Stimulated activated CD4-positive, alpha-beta T cell treated with anti-CD3 and anti-CD28 coated beads, TNF-alpha, amount 100 ng/mL, for 4 hours (primary cell): Measurements from ENCODE around the gene LARP4B.

Experiments
- DNase-seq, 3 experiments: peaks; one replicate each; pipeline ENCODE4 v3.0.0-alpha.2; 2020; ENCODE audit warnings: low read depth in 3 of 3

LARP4B gene

GRCh38 chr10:807958-808353 is 123.5 kb downstream of the LARP4B start:
- DNase-seq = no peak

GRCh38 chr10:807163-807957 is 124.1 kb downstream of the LARP4B start:
- no peak for DNase-seq

- DNase-seq = no peak
These were observed 124.9 kb downstream of the LARP4B start for GRCh38 chr10:806451-807162.

- no peak for DNase-seq
These were observed 125.7 kb downstream of the LARP4B start for GRCh38 chr10:805620-806305.

GRCh38 chr10:804787-805619 is 126.5 kb downstream of the LARP4B start:
- DNase-seq = no peak

- no peak for DNase-seq
These were observed 127.2 kb downstream of the LARP4B start for GRCh38 chr10:804191-804781.

GRCh38 chr10:803041-803741 is 128.3 kb downstream of the LARP4B start:
- DNase-seq = no peak

GRCh38 chr10:802506-802905 is 129.0 kb downstream of the LARP4B start:
- DNase-seq = no peak

GRCh38 chr10:797179-797578 is 134.3 kb downstream of the LARP4B start:
- DNase-seq = no peak

- DNase-seq = no peak
These were observed 135.3 kb downstream of the LARP4B start for GRCh38 chr10:796233-796632.

- no peak for DNase-seq
These were observed 137.0 kb downstream of the LARP4B start for GRCh38 chr10:794382-794956.

GRCh38 chr10:792792-793100 is 138.8 kb downstream of the LARP4B start:
- no peak for DNase-seq

- DNase-seq = no peak
These were observed 139.3 kb downstream of the LARP4B start for GRCh38 chr10:792083-792791.

- no peak for DNase-seq
These were observed 139.9 kb downstream of the LARP4B start for GRCh38 chr10:791639-792038.

GRCh38 chr10:790821-791551 is 140.5 kb downstream of the LARP4B start:
- DNase-seq = no peak

GRCh38 chr10:789831-790701 is 141.4 kb downstream of the LARP4B start:
- no peak for DNase-seq

GRCh38 chr10:788796-789748 is 142.4 kb downstream of the LARP4B start:
- DNase-seq = no peak
